ENCODE measurements around the gene PRKAR1B.

DNA sequence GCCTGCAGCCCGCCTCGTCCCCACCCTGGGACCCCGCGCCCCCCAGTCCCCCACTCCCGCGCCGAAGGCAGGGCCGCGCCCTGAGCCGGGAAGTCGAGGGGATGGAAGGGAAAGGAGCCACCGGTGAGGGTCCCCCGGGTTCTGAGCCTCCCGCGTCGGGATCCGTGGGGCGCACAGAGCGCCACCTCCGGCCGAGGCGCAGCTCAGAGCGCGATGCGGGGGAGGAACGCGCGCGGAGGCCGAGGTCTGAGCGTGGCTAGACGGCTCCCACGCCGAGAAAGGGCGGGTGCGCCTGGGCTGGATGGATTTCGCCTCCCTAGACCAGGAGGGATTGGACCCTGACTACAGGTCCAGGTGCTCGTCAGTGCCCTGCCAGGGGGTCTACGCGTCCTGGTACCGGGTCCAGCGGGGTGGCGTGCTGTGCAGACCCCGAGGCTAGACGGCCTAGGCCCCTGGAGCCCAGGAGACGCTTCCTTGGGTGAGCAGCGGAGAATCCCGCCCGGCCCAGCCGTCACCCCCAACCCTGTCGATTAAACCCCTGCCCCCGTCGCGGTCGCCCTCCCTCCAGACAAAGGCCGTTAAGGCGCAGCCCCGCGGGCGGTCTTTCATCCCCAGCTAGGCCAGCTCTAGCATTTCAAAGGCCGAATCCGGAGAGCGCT is 206.4 kb downstream of the PRKAR1B start:
- TF ChIP-seq POLR2A (IDR thresholded peaks at IDR 0.05): no peak
- TF ChIP-seq, protein P1, sequence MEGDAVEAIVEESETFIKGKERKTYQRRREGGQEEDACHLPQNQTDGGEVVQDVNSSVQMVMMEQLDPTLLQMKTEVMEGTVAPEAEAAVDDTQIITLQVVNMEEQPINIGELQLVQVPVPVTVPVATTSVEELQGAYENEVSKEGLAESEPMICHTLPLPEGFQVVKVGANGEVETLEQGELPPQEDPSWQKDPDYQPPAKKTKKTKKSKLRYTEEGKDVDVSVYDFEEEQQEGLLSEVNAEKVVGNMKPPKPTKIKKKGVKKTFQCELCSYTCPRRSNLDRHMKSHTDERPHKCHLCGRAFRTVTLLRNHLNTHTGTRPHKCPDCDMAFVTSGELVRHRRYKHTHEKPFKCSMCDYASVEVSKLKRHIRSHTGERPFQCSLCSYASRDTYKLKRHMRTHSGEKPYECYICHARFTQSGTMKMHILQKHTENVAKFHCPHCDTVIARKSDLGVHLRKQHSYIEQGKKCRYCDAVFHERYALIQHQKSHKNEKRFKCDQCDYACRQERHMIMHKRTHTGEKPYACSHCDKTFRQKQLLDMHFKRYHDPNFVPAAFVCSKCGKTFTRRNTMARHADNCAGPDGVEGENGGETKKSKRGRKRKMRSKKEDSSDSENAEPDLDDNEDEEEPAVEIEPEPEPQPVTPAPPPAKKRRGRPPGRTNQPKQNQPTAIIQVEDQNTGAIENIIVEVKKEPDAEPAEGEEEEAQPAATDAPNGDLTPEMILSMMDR (IDR thresholded peaks at IDR 0.05 in 4 of 5, conservative IDR thresholded peaks at IDR 0.05 in 1 of 5): no peak

Measured in gastrocnemius medialis (tissue), 4 donors.